H1 (cell line): ENCODE measurements around the gene FRRS1.

ENCODE experiments used
- CTCF ChIP-seq, 3 experiments: IDR thresholded peaks; 1 replicate in 2 of 3; 2 replicates in 1 of 3; pipeline versions ENCODE4 v1.5.1 to v1.6.1; 2011; ENCODE audit warnings: low read length in 3 of 3, mild to moderate bottlenecking in 3 of 3, inconsistent platforms in 2 of 3, low read depth in 1 of 3, moderate library complexity in 1 of 3; ENCODE audit not compliant: insufficient read depth in 1 of 3; ENCODE audit errors: control extremely low read depth in 1 of 3
- EP300 ChIP-seq, 2 experiments: IDR thresholded peaks; 1 replicate in 1 of 2; 2 replicates in 1 of 2; pipeline ENCODE4 v1.6.1; 2011 to 2012; ENCODE audit warnings: low read depth in 2 of 2, low read length in 2 of 2, mild to moderate bottlenecking in 2 of 2, borderline replicate concordance in 1 of 2, inconsistent platforms in 1 of 2, moderate library complexity in 1 of 2
- EZH2 ChIP-seq: fragments of 200-600 bp; sonication (generic); IDR thresholded peaks from 2 replicates; pipeline ENCODE4 v1.7.1; 2012; ENCODE audit warnings: low read depth, mild to moderate bottlenecking, moderate library complexity, low read length, inconsistent platforms; ENCODE audit not compliant: severe bottlenecking
- GTF2F1 ChIP-seq: IDR thresholded peaks from 2 replicates; pipeline ENCODE4 v1.6.1; 2012; ENCODE audit warnings: low read depth, low read length, improper control_type of control experiment, borderline replicate concordance
- KDM5A ChIP-seq: fragments of 200-600 bp; IDR thresholded peaks from 2 replicates; pipeline ENCODE4 v1.7.1; 2012; ENCODE audit warnings: mild to moderate bottlenecking, low read length, inconsistent platforms, mixed read lengths
- POLR2A ChIP-seq, 2 experiments: IDR thresholded peaks; 1 replicate in 1 of 2; 2 replicates in 1 of 2; pipeline ENCODE4 v1.6.1; 2011; ENCODE audit warnings: low read depth in 2 of 2, low read length in 2 of 2, mild to moderate bottlenecking in 2 of 2; ENCODE audit errors: control extremely low read depth in 1 of 2
- RAD21 ChIP-seq, 2 experiments: IDR thresholded peaks in 1 of 2; conservative IDR thresholded peaks in 1 of 2; 2 replicates each; pipeline ENCODE4 v1.6.1; 2011; ENCODE audit warnings: low read depth in 2 of 2, low read length in 2 of 2, improper control_type of control experiment in 1 of 2, inconsistent platforms in 1 of 2, mild to moderate bottlenecking in 1 of 2, moderate library complexity in 1 of 2
- SP1 ChIP-seq: IDR thresholded peaks from 2 replicates; pipeline ENCODE4 v1.6.1; 2011; ENCODE audit warnings: low read depth, low read length
- SRF ChIP-seq: IDR thresholded peaks from 2 replicates; pipeline ENCODE4 v1.6.1; 2011; ENCODE audit warnings: mild to moderate bottlenecking, low read depth, low read length, moderate library complexity
- ZNF274 ChIP-seq: IDR thresholded peaks from 2 replicates; pipeline ENCODE4 v1.7.0; 2012; ENCODE audit warnings: low read length, borderline replicate concordance; ENCODE audit errors: extremely low read depth
- TF ChIP-seq, protein P1 (sequence below): fragments of 300-600 bp; sonication (generic); IDR thresholded peaks from 2 replicates; pipeline ENCODE4 v1.7.1; 2012; ENCODE audit warnings: low read length, moderate library complexity, mild to moderate bottlenecking, inconsistent platforms; ENCODE audit not compliant: insufficient replicate concordance

- TF ChIP-seq CTCF (IDR thresholded peaks at IDR 0.05; ENCODE audit: control extremely low read depth in 1 of 3, insufficient read depth in 1 of 3, low read depth in 1 of 3, low read length in 3 of 3) (no peak), SP1 (no peak), KDM5A (no peak), SRF (no peak), RAD21 (IDR thresholded peaks at IDR 0.05 in 1 of 2, conservative IDR thresholded peaks at IDR 0.05 in 1 of 2; ENCODE audit: low read depth in 2 of 2, low read length in 2 of 2) (no peak), EP300 (IDR thresholded peaks at IDR 0.05; ENCODE audit: borderline replicate concordance in 1 of 2, low read depth in 2 of 2, low read length in 2 of 2) (no peak), EZH2 (no peak), ZNF274 (no peak), GTF2F1 (no peak), POLR2A (IDR thresholded peaks at IDR 0.05; ENCODE audit: control extremely low read depth in 1 of 2, low read depth in 2 of 2, low read length in 2 of 2) (no peak)
- TF ChIP-seq, protein P1, sequence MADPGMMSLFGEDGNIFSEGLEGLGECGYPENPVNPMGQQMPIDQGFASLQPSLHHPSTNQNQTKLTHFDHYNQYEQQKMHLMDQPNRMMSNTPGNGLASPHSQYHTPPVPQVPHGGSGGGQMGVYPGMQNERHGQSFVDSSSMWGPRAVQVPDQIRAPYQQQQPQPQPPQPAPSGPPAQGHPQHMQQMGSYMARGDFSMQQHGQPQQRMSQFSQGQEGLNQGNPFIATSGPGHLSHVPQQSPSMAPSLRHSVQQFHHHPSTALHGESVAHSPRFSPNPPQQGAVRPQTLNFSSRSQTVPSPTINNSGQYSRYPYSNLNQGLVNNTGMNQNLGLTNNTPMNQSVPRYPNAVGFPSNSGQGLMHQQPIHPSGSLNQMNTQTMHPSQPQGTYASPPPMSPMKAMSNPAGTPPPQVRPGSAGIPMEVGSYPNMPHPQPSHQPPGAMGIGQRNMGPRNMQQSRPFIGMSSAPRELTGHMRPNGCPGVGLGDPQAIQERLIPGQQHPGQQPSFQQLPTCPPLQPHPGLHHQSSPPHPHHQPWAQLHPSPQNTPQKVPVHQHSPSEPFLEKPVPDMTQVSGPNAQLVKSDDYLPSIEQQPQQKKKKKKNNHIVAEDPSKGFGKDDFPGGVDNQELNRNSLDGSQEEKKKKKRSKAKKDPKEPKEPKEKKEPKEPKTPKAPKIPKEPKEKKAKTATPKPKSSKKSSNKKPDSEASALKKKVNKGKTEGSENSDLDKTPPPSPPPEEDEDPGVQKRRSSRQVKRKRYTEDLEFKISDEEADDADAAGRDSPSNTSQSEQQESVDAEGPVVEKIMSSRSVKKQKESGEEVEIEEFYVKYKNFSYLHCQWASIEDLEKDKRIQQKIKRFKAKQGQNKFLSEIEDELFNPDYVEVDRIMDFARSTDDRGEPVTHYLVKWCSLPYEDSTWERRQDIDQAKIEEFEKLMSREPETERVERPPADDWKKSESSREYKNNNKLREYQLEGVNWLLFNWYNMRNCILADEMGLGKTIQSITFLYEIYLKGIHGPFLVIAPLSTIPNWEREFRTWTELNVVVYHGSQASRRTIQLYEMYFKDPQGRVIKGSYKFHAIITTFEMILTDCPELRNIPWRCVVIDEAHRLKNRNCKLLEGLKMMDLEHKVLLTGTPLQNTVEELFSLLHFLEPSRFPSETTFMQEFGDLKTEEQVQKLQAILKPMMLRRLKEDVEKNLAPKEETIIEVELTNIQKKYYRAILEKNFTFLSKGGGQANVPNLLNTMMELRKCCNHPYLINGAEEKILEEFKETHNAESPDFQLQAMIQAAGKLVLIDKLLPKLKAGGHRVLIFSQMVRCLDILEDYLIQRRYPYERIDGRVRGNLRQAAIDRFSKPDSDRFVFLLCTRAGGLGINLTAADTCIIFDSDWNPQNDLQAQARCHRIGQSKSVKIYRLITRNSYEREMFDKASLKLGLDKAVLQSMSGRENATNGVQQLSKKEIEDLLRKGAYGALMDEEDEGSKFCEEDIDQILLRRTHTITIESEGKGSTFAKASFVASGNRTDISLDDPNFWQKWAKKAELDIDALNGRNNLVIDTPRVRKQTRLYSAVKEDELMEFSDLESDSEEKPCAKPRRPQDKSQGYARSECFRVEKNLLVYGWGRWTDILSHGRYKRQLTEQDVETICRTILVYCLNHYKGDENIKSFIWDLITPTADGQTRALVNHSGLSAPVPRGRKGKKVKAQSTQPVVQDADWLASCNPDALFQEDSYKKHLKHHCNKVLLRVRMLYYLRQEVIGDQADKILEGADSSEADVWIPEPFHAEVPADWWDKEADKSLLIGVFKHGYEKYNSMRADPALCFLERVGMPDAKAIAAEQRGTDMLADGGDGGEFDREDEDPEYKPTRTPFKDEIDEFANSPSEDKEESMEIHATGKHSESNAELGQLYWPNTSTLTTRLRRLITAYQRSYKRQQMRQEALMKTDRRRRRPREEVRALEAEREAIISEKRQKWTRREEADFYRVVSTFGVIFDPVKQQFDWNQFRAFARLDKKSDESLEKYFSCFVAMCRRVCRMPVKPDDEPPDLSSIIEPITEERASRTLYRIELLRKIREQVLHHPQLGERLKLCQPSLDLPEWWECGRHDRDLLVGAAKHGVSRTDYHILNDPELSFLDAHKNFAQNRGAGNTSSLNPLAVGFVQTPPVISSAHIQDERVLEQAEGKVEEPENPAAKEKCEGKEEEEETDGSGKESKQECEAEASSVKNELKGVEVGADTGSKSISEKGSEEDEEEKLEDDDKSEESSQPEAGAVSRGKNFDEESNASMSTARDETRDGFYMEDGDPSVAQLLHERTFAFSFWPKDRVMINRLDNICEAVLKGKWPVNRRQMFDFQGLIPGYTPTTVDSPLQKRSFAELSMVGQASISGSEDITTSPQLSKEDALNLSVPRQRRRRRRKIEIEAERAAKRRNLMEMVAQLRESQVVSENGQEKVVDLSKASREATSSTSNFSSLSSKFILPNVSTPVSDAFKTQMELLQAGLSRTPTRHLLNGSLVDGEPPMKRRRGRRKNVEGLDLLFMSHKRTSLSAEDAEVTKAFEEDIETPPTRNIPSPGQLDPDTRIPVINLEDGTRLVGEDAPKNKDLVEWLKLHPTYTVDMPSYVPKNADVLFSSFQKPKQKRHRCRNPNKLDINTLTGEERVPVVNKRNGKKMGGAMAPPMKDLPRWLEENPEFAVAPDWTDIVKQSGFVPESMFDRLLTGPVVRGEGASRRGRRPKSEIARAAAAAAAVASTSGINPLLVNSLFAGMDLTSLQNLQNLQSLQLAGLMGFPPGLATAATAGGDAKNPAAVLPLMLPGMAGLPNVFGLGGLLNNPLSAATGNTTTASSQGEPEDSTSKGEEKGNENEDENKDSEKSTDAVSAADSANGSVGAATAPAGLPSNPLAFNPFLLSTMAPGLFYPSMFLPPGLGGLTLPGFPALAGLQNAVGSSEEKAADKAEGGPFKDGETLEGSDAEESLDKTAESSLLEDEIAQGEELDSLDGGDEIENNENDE, result no peak
These were observed 16.0 kb upstream of the FRRS1 start for GRCh38 chr1:99782397-99782796.
